Activated T-cell treated with anti-CD3 and anti-CD28 coated beads, Interleukin-2, amount 50 U/mL, for 48 hours (primary cell): ENCODE results near the gene LRRN3.

Experiments
- DNase-seq, 2 experiments: peaks; one replicate each; pipeline ENCODE4 v3.0.0-alpha.2; 2020

LRRN3 gene

GRCh38 chr7:111080495-111081105 lies 10.3 kb upstream of the LRRN3 start:
- DNase-seq: no peak

DNA sequence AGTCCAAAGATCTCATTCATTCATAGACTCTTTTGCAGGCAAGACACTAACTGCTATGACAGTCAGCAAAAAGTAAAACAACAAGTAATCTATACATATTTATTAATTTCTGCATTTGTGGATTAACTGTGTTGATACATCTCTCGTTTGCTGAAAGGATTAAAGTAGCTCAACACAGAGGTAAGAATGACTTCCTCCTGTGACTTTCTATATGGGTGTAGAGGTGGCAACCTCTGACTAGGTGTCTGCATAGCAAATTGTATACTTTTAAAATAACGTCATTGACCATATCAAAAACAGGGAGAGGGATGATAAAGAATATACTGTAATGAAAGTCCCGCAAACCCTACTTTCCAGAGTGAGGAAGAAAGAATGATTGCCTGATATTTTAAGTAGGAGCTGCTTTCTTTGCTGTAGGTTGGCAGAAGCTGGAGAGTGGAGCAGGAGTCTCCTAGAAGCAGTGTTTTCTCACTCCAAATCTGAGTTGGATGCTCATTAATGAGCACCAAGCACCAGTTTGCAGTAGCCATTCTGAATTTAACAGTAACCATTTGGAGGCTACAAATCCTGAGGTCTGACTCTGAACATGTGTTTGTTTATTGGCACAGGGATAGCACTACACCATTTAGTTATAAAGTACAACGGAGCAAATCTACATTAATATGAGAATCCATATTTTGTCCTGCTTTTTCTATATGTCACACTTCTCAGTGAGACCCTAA lies 9.2 kb upstream of the LRRN3 start:
- no peak for DNase-seq

DNA sequence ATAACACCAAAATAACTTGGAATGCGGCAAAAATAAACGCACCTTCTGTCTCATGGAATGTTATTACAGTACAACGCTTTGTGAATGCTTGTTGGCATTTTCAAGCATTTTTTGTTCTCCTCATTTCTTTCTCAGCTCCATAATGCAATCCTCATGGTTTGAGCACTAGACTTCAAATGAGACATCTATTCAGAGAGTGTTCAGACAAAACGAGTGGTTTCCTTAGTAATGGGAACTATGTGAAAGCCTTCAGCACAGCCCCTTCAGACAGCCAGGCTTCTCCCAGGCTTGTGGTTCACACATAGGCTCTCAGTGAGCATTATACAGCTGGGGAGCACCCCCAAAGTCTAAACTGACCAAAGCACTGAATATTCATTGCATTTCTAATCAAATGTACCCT lies 8.6 kb upstream of the LRRN3 start:
- peak in 1 of 2 experiments; percentile 28 for DNase-seq

GRCh38 chr7:111083413-111083812 lies 7.5 kb upstream of the LRRN3 start:
- peak in 1 of 2 experiments; percentile 34 for DNase-seq

- DNase-seq: no peak
Observed at GRCh38 chr7:111085356-111085755, 5.6 kb upstream of the LRRN3 start.

DNA sequence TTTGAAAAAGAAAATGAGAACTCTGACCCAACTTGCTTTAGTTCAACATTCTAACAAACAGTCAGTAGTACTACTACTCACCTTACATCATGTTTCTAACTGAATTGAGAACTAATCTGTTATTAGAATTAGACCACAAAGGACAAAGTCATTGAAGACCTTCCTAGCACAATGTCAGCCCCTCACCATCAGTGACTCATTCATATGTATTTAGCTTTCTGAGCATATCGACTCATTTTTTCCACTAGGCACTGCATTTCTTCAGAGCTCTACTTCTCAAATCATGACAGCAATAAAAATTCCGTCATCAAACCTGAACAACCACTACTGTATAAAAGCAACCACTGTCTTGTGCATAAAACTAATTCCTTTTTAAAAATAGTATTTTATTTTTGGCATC lies 4.4 kb upstream of the LRRN3 start:
- DNase-seq: no peak

DNA sequence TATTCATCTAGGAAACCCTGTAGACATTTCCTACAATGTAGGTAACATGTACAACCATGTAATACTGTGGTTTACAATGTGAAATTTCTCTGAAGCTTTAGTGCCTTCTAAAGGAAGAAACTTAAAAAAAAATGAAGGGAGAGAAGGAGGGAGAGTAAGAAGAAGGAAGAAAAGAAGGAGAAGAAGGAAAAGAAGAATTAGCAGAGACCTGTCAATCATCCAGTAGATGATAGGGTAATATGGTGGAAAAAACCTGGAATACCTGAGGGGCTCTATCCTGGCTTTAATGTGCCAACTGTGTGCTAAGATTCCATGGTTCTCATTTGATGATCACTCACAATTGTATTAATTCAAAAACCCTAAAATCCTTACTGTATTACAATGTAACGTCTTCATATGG lies 2.6 kb upstream of the LRRN3 start:
- DNase-seq: no peak

DNA sequence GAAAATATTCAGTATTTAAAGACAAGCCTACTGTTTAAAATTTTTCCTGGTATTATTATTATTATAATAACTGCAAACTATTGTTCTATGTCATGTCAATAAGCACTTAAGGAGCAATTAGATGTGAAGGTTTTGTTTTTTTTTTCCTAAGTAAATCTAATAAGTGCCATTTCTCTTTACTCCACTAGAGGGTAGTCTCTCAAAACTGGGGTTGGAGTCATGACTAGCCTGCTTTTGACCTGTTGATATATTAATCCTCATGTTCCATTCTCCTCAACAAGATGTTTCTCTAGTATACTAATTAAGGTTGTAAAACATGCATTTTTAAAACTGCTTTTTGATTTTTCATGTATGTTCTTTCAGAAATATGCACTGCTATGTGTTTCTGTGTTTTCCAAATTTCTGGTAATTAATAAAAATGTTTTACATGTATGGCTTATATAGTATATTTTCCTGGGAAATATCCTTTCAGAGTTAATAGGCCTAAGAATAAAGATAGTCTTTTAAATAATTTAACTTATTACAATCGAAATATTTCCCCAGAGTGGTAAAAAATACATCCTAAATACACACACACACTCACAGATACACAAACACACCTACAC lies 1.0 kb upstream of the LRRN3 start:
- no peak for DNase-seq

- DNase-seq: no peak
Observed at GRCh38 chr7:111091593-111092358, 849 bp downstream of the LRRN3 start.

- no peak for DNase-seq
Observed at GRCh38 chr7:111092406-111093236, 1.7 kb downstream of the LRRN3 start.

DNA sequence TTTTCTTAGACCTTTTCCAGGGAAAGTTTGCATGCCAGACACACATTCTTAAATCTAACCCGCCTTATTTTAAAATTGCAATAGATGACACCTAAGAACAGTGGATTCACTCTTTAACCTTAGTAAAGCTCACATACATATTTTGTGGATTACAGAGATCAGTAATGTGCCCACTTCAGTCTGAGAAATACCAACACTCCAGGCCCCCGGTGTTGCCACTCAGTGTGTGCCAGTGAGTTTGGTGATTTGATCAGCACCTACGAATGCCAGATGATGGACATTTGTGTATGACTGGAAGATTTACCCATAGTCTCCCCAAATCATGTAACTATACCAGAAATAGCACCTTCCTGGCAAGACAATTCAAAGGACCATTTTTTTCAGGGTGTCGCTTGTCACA lies 2.6 kb downstream of the LRRN3 start:
- no peak for DNase-seq

DNA sequence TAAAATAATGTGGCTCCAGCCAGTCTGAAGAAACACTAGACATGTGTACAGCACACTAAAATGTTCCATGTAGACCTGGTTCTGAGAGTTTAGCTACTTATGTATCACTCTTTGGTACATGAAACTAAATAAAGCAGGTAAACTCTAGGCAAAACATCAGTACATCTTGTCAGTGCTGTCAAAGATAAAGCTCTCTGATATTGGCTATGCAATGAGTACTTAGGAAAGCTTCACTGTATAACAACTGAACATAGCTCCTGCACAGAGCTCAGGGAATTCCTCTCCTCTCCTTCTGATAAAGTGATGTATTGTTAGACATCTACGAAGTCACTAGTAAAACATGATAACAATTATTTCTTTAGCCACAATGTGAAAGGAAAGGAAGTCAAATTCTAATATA lies 3.5 kb downstream of the LRRN3 start:
- no peak for DNase-seq

- no peak for DNase-seq
Observed at GRCh38 chr7:111096997-111097396, 6.1 kb downstream of the LRRN3 start.

GRCh38 chr7:111098011-111098925 lies 7.3 kb downstream of the LRRN3 start:
- DNase-seq: peak; percentile 53 to 61

DNA sequence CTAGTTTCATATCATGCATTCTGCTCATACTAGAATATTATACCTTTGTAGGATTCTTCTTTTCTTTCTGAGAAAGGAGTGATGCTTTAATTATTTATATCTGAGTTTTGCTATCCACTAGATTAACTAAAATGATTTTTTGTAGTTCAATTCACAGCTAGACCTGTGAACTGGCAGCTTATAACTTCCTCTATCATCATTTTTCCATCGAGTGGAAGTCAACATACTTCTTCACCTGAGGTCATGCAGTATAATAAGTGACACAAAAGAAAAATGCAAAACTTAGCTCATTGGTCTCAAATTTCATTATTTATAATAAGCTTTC lies 8.0 kb downstream of the LRRN3 start:
- no peak for DNase-seq

- DNase-seq: no peak
Observed at GRCh38 chr7:111101856-111102646, 11.1 kb downstream of the LRRN3 start.

DNA sequence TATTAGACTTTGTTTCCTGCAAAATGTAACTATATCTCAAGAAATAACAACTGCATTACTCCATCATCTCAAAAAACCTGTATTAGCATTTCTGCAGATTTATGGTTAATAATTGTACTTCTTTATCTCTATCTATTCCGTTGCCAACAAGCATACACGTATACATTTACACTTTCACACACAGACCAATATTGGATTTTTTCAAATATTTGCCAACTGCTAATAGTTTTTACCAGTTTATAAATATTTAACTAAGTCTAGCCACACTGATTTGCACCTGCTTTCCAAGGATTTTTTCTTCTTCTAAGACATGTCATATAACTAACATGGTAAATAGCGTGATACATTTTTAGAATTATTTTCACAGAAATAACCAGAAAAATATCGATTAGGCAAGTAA lies 12.2 kb downstream of the LRRN3 start:
- DNase-seq: no peak

DNA sequence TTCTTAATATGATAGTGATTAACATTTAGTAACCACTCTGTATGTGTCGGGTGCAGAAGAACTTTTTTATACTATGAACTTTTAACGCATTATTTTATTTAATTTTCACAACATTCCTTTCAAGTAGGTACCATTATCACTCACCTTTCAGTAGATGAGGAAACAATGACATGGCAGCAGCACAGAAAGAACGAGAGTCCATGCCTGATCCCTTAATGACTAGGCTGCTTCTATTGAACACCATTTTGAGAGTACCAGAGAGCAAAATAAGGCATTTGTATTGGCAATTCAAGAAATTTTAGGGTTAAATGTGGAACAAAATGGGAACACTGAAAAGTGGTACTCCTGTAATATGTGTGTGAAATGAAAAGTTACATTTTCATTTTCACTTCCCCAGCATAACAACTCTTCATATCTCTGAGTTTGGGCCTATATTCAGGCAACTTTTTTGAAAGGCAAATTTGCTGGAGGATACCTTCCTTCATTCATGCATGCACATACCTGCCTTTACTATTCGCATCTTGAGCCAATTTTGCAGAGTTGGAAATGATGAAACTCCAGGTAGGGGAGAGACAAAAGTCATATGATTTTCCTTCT lies 12.8 kb downstream of the LRRN3 start:
- DNase-seq: no peak

- no peak for DNase-seq
Observed at GRCh38 chr7:111104710-111105109, 13.8 kb downstream of the LRRN3 start.

- no peak for DNase-seq
Observed at GRCh38 chr7:111105269-111105668, 14.3 kb downstream of the LRRN3 start.

DNA sequence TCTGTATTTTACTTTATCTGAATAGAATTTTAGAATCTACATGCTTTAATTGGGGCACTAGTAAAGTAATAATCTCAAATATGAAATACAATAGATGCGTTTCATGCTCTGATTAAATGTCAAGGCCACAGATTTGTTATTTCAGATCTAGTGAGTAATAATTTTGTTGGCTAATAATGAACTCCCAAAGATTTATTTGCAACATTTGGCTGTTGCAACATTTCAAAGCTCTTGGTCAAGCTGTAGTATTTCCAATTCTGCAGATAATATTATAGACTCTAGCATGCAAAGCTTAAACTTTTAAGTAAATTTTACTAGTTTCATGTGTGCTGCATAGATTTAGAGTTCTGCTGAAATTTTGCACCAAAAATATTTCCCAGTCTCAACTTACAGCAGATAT lies 16.7 kb downstream of the LRRN3 start:
- no peak for DNase-seq
